Heart left ventricle (tissue), 16 donors: ENCODE measurements around the gene NUMA1. TPM values are rescaled to one million over a fixed set of nuclear protein-coding genes. Genes with fewer than 3 reads are reported as not detected.
A peak's percentile ranks its signal among the peaks of the same experiment; 100 is the strongest.

ENCODE experiments used
- ATAC-seq, 4 donors: fragments of 200-7000 bp; cut with Tn5 transposase; one replicate each; pipeline ENCODE4 v1.9.1; 2020 to 2022; ENCODE audit warnings: moderate library complexity in 4 of 4, mild to moderate bottlenecking in 3 of 4, moderate number of reproducible peaks in 1 of 4
- DNase-seq, 5 donors: peaks; one replicate each; pipeline ENCODE4 v3.0.0-alpha.2; 2020
- H3K27ac ChIP-seq, 12 donors: fragments of 200-600 bp; sonication (generic) in 4 of 12; one replicate each; pipeline versions ENCODE4 v1.5.0 to v1.8.0; 2016 to 2022; ENCODE audit warnings: mild to moderate bottlenecking in 2 of 12
- H3K27me3 ChIP-seq, 9 donors: fragments of 200-600 bp; sonication (generic) in 2 of 9; one replicate each; pipeline versions ENCODE4 v1.5.1 to v1.8.0; 2016 to 2022; ENCODE audit warnings: mild to moderate bottlenecking in 3 of 9
- H3K36me3 ChIP-seq, 9 donors: fragments of 200-600 bp; sonication (generic) in 2 of 9; one replicate each; pipeline versions ENCODE4 v1.5.0 to v1.8.0; 2018 to 2022; ENCODE audit warnings: mild to moderate bottlenecking in 2 of 9
- H3K4me1 ChIP-seq, 12 donors: fragments of 200-600 bp; sonication (generic) in 4 of 12; one replicate each; pipeline versions ENCODE4 v1.5.0 to v1.8.0; 2016 to 2022; ENCODE audit warnings: mild to moderate bottlenecking in 3 of 12
- H3K4me3 ChIP-seq, 12 donors: fragments of 200-600 bp; sonication (generic) in 4 of 12; one replicate each; pipeline versions ENCODE4 v1.5.0 to v1.8.0; 2017 to 2022; ENCODE audit warnings: mild to moderate bottlenecking in 9 of 12, moderate library complexity in 4 of 12
- H3K9me3 ChIP-seq, 12 donors: fragments of 200-600 bp; sonication (generic) in 4 of 12; one replicate each; pipeline versions ENCODE4 v1.5.0 to v1.8.0; 2016 to 2022; ENCODE audit warnings: mild to moderate bottlenecking in 1 of 12
- CTCF ChIP-seq, 12 donors: fragments of 200-600 bp; sonication (generic) in 4 of 12; IDR thresholded peaks; one replicate each; pipeline versions ENCODE4 v1.5.0 to v1.8.0; 2018 to 2022; ENCODE audit warnings: antibody characterized with exemption in 12 of 12, mild to moderate bottlenecking in 5 of 12
- POLR2A ChIP-seq, 2 donors: fragments of 450-650 bp; IDR thresholded peaks; one replicate each; pipeline ENCODE4 v1.6.1; 2017; ENCODE audit warnings: antibody characterized with exemption in 2 of 2, mild to moderate bottlenecking in 2 of 2, moderate library complexity in 2 of 2
- WGBS, 4 donors: extraction: QIAGEN DNeasy Blood & Tissue Kit in 2 of 4; methylation state at CpG; one replicate each; pipeline versions ENCODE4 v1.1.5 to v1.1.7; 2013 to 2018; 5-methylcytosine and 5-hydroxymethylcytosine counted together
- intact Hi-C, 10 donors: fragments of 100-400 bp; cut with DNase I; formaldehyde crosslinking; loops; one replicate each; pipeline versions ENCODE4 v1.11.1 to v1.14.2; 2022
- polyA plus RNA-seq, 2 donors: library from polyadenylated mRNA; stranded (reverse); fragments of 200-250 nt; gene quantifications; one replicate each; pipeline ENCODE4 v1.2.3, GENCODE V29; 2013
- total RNA-seq, 9 donors: library from RNA; depleted of rRNA in 2 of 9; stranded (reverse); fragments of >200 nt in 2 of 9; fragmentation: NEBNext Ultra II Directional in 3 of 9; extraction: Animal tissue kit (Norgen Biotek cat#: 25700) in 3 of 9; gene quantifications; one replicate each; pipeline versions ENCODE4 v1.1.0 to v1.2.4, GENCODE V29; 2016 to 2023
- donor health status: ischemic (EF 13 %, LVEDD 7.1; RV severe dilation, severe dysfunction).
- donor health status: healthy with polysubstance abuse.
- donor health status: DM: no; HTN: yes; CAD: no.
- donor health status: DM: no; HTN: no; CAD: no.
- donor health status: ischemic (EF 25% LVEDD 6.9; RV normal size, moderate dysfunction).
- donor health status: ischemic (EF 25% LVEDD 5.7; RV mildly dilated, moderate dysfunction).
- donor health status: healthy.
- donor health status: DM: yes; HTN: yes; CAD: no.
- donor health status: ischemic (EF 35%, LVEDD 5.7; RV mildly dilated, moderate dysfunction).
- donor health status: nonischemic (EF 11% LVEDD 7.7; RV severe dilation, severe dysfunction).
- donor health status: DM: yes; HTN: yes; CAD: no.
- donor health status: PGD.
- donor health status: ischemic (EF 29% LVEDD 5.4; RV normal size, mild dysfunction).
- donor health status: nonischemic (EF 23%, LVEDD 6.1; RV moderate dilation, normal function).

NUMA1 gene
- total and polyA plus RNA-seq, 11 donors = 62.7 to 193 (median 101) TPM

- Histone ChIP-seq H3K27me3 (no peaks in the 10 kb centered on the region), H3K4me1 (peaks cover 7 to 48% (median 32%) of the 10 kb centered on the region in 12 donors), H3K27ac (peak overlapping the region in 11 of 12 donors; percentile 91 to 99 (median 96)), H3K9me3 (no peaks in the 10 kb centered on the region), H3K4me3 (peak overlapping the region; percentile 70 to 98 (median 90)), H3K36me3 (peaks cover 0 to 37% (median 25%) of the 10 kb centered on the region in 9 donors)
- no peak for TF ChIP-seq CTCF (IDR thresholded peaks at IDR 0.05)
- no peak for TF ChIP-seq POLR2A (IDR thresholded peaks at IDR 0.05)
- DNase-seq (no peak), ATAC-seq (no peak)
- intact Hi-C loops = loop anchor here in 2 of 10 donors (5.0 to 10.0 kb wide), 2 partner anchors 175 to 333 kb away; partner anchors contain the start of genes CLPB (in 1 of the 2), RNF121 (in 1 of the 2) and XNDC1N (in 1 of the 2)
- 48 to 54% (median 49%) methylated on average over 4 of the region's 4 CpGs for WGBS, 4 donors
These were observed 21.8 kb upstream of the NUMA1 start for GRCh38 chr11:72102162-72102561.

- Histone ChIP-seq H3K4me3 (peak overlapping the region in 1 of 12 donors; percentile 4), H3K27ac (peak overlapping the region in 2 of 12 donors; percentile 73 to 96), H3K36me3 (peaks cover 0 to 53% (median 35%) of the 10 kb centered on the region in 9 donors), H3K9me3 (no peaks in the 10 kb centered on the region), H3K4me1 (peaks cover 7 to 48% (median 32%) of the 10 kb centered on the region in 12 donors), H3K27me3 (no peaks in the 10 kb centered on the region)
- whole genome bisulfite sequencing, 4 donors = 79 to 100% (median 88%) methylated on average over 1 of the region's 1 CpG
- ATAC-seq (no peak), DNase-seq (no peak)
- intact Hi-C loops = loop anchor here in 2 of 10 donors (5.0 to 10.0 kb wide), 2 partner anchors 173 to 334 kb away; partner anchors contain the start of genes CLPB (in 1 of the 2), RNF121 (in 1 of the 2) and XNDC1N (in 1 of the 2)
- TF ChIP-seq CTCF (IDR thresholded peaks at IDR 0.05) (no peak), POLR2A (IDR thresholded peaks at IDR 0.05) (no peak)
These were observed 20.1 kb upstream of the NUMA1 start for GRCh38 chr11:72100462-72100861.

- H3K4me1 ChIP-seq = peaks cover 7 to 48% (median 32%) of the 10 kb centered on the region in 12 donors
- WGBS, 4 donors = 72 to 88% (median 82%) methylated on average over 3 of the region's 3 CpGs
- no peak for ATAC-seq
- peaks cover 0 to 57% (median 39%) of the 10 kb centered on the region in 9 donors for H3K36me3 ChIP-seq
- peak overlapping the region in 1 of 12 donors; percentile 4 for H3K4me3 ChIP-seq
- no peak for DNase-seq
- H3K27ac ChIP-seq = peak overlapping the region in 1 of 12 donors; percentile 73
- TF ChIP-seq CTCF (IDR thresholded peaks at IDR 0.05) = no peak
- TF ChIP-seq POLR2A (IDR thresholded peaks at IDR 0.05) = no peak
- H3K27me3 ChIP-seq = no peaks in the 10 kb centered on the region
- intact Hi-C loops = loop anchor here in 2 of 10 donors (5.0 to 10.0 kb wide), 2 partner anchors 173 to 335 kb away; partner anchors contain the start of genes CLPB (in 1 of the 2), RNF121 (in 1 of the 2) and XNDC1N (in 1 of the 2)
- no peaks in the 10 kb centered on the region for H3K9me3 ChIP-seq
These were observed 19.7 kb upstream of the NUMA1 start for GRCh38 chr11:72100009-72100408.

- ATAC-seq = no peak
- 93 to 100% (median 95%) methylated on average over 1 to 3 of the region's 3 CpGs for WGBS, 4 donors
- TF ChIP-seq CTCF (IDR thresholded peaks at IDR 0.05) = no peak
- no peak for TF ChIP-seq POLR2A (IDR thresholded peaks at IDR 0.05)
- intact Hi-C loops = no loop called here
- H3K4me3 ChIP-seq = no peak overlapping the region
- peaks cover 7 to 44% (median 30%) of the 10 kb centered on the region in 12 donors for H3K4me1 ChIP-seq
- no peaks in the 10 kb centered on the region for H3K27me3 ChIP-seq
- H3K36me3 ChIP-seq = peaks cover 0 to 67% (median 49%) of the 10 kb centered on the region in 9 donors
- no peaks in the 10 kb centered on the region for H3K9me3 ChIP-seq
- DNase-seq = no peak
- no peak overlapping the region for H3K27ac ChIP-seq
These were observed 18.4 kb upstream of the NUMA1 start for GRCh38 chr11:72098741-72099140.
